GM04503 (cell line): ENCODE data around the gene FBXL13.

ENCODE experiments used
- DNase-seq: peaks from one replicate; pipeline ENCODE4 v3.0.0-alpha.2; 2012; ENCODE audit warnings: low read depth

Gene FBXL13

DNA sequence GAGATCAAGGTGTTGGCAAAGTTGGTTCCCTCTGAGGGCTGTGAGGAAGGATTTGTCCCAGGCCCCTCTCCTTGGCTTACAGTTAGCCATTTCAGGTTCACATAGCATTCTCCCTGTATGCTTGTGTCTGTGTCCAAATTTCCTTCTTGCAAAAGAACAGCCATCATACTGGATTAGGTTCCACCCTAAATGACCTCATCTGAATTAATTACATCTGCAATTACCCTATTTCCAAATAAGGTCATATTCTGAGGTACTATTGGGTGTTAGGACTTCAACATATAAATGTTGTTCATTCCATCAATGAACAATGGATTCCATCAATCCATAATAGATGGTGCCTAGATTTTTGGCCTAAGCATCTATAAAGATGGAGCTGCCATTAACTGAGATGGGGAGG lies 178.0 kb downstream of the FBXL13 start:
- no peak for DNase-seq

DNA sequence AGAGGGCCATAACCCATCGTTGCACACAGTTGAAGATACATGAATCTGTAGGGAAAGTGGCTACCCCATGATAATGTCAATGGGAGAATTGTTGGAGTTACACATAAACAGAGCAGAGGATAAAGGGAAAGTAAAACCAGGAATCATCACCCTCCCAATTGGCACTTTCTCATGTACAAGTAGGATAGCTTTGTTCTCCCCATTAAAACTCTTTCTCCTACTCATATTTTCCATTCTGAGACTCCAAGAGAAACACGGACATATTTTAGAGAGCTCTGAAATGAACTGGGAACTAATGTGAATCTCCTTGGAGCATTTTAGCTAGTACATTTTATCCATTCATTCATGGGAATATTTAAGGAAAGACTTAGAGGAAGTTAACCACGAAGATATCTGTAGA lies 179.0 kb downstream of the FBXL13 start:
- DNase-seq, result no peak

DNA sequence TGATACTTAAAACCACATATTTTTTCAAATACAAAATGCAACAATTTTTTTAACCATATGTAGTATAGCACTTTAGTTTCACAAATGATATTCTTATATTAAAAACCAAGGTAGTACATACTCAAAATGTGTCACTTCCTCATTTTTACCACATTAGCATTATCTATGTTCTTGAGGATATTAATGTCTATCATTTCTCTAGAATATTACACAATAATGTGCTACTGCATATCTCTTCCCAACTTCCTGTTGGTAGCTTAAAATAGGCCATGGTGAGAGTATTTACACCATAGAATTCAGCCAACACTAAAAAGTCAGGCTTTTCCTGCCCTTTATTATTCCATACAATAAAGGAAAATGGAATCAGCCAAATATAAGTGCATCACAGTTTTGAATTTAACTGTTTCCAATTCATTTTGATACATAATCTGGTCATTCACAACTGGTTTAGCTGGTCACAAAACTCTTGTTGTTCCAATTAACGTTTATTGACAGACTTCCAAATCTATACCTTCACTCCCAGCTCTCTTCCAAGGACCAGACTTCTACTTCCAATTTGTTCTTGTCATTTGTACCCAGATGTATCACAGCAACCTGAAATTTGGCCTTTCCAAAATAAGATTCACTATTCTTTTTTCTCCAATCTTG lies 181.8 kb downstream of the FBXL13 start:
- no peak for DNase-seq

DNA sequence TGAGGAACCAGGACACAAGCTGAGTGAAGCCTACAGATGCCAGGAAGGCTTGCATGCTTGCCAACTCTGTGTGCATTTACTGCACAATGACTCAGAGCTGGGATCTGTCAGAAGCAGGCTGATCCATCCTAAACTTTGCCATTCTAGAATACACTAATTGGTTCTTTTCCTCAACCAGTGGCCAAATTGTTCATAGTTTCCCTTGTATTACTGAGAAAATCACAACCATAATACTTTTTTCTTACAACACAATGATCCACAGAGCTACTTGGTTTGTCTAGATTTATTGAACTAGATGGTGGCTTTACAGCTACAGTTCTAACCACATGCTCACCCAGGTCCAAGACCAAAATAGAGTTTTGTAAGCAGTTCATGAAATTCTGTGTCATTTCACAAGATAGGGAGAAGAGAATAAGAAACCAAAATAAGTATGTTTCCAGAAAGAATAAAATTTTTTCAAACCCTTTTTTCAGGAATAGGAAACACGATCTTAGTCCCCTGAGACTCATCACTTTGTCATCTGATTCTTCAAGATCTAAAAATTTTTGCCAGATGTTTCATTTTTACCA lies 182.8 kb downstream of the FBXL13 start:
- peak; percentile 86 for DNase-seq

DNA sequence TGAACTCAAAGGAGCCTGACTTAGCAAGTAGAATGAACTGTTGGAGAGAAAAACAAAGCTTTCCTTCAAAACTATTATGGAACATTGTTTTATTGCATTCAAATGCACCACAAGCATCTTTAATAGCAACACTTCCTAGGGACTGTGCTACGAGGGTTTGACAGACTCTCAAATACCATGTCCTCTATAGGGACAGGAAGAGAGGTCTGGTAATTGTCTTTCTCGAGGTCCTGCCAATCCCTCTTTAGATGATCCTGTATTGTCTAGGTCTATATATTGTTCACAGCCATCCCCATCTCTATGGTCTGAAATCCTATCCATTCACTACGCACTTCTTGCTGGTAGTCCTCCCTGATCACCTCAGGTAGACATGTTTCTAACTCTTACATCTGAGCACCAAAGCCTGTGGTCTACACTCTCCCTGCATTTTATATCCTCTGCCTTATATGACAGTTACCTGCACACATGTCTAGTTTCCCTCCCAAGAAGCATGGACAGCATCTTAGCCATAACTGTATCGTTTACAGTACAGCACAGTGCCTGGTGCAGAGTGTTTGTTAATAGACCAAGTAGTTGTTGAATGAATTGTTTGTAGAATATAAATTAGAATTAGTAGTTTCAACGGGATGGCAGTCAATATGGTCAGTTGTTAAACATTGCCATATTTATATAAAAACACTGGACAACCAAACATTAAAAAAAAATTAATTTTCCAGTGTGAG lies 183.5 kb downstream of the FBXL13 start:
- DNase-seq, result no peak

DNA sequence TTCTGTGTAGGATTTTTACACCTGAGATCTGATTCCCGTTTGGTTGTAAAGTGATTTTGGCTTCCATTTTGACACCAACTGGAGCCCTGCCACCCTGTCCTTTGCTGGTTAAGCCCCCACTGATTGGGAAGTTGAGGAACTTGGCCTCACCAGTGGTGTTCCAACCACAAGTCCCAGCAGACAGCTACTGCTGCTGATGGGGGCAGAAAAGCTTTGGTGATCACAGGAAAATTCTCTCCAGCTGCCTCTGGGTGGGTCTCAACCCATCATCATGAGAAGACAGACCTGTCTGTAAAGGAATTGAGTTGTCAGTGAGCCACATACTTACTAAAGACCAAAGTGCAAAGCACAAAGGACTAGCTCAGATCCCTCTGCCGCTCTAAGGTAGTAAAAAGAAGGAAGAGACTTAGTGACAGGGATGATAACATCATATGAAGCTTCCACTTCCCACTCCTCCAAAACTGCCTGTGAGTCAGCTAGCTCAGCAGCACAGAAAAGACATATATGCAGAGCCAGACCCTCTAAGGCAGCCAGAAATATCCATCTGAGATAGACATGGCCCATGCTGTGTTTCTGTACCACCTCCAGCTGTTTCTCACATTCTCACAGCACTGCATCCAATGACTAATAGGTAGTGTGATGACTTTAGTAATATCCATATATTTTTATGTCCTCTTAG lies 184.2 kb downstream of the FBXL13 start:
- DNase-seq, result no peak

DNA sequence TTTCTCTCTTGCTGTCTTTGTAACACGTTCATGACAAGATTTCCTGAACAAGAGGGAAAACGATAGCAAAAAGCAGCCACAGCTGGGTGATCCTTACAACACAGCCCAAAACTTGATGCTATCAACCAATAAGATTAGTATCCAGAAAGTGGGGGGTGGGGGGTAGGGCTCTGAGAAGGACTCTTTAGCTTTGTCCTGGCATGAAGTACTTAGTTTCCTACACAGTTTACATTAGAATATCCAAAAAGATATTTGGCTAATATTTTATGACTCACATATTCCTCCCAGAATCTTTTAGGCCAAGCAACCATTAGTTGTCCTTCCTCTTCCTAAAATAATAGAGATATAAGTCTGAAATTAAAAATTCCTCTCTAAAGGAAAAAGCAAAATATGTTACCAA lies 184.7 kb downstream of the FBXL13 start:
- DNase-seq, result no peak

DNA sequence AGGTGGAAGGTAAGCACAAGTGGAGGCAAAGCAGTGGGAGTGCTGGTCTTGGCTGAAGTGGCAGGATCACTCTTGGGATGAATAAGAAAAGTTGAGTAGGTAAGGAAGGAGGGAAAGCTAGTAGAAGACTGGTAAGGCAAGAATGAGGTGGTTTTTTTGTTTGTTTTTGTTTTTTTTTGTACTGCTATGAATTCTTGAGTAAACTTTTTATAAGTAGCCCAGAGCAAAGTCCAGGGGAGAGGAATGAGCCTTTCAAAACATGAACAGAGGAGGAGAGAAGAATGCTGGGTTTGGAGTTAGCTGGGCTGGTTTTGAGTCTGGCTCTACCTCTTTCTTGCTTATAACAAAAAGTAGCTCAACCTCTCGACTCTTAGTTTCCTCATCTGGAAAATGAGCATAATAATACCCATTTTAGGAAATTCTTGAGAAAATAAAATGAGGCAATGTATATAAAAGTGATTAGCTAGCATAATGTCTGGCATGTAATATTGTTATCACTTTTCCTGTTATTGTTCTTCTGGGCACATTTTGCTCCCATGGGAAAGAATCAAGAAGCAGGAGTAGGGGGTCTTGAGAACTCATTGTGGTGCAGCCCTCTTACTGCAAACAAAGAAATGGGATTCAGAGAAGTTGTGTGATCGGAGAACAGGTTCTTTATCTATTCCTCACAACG lies 185.9 kb downstream of the FBXL13 start:
- no peak for DNase-seq

DNA sequence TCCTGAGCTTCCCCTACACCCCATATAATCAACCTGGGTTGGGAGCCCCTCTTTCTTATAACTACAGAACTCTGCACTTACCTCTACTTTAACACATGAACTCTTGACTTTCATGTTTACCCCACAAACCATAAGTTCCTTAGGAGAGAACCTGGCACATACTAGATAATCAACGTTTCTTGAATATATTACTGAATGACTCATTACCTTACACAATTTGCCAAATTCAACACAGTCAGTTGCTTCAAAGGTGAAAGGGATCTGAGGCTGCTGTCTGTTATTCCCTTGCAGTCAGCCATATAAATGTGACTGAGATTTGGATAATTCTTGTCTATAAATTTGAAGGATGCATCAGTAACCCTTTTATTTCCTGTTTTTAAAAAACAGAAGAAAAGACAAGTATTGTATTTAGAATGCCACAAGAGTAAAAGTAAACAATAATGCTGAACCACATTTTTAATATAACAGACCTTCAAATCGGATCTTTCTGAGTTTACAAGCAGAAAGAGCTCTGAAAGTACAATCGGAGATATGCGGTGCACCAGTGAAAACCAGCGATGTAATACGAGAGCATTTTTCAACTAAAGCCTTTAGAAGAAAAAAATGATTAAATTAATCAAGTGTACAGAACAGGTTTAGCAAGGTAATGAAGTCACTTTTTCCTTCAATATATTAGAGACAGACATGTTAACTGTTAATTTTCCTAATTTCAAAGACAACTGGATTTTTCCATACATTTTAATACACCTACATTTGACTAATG lies 191.3 kb downstream of the FBXL13 start:
- no peak for DNase-seq

DNA sequence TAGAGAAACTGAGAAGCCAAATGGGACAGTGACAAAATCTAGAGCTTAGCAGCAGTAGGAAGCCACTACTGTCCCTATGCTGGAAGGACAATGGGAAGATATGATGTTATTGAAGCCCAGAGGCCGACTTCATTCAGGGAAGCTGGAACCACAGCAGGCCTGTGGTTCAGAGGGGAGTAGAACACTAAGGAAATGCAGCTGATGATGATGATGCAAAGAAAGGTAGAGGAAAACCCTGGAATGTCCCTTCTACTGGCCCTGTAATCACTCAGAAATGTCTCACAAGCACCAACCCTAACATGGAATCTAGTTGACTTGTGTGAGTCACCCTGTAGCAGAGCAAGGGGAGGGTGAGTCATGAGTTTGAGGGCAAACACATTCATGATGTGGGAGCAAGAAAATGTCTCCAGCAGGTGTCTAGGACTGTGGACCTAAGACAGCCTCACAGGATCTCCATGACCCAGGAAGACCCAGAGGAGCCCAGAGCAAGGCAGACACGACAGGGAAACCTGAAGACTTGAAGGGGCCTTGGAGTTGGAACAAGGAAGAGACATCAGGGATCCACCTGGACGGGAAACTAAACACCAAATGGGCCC lies 198.8 kb downstream of the FBXL13 start:
- peak; percentile 97 for DNase-seq

GRCh38 chr7:102874966-102875365 lies 199.6 kb downstream of the FBXL13 start:
- DNase-seq, result no peak

- peak; percentile 62 for DNase-seq
These were observed 200.3 kb downstream of the FBXL13 start for GRCh38 chr7:102874166-102874829.

- no peak for DNase-seq
These were observed 201.0 kb downstream of the FBXL13 start for GRCh38 chr7:102873470-102874165.

GRCh38 chr7:102872460-102872859 lies 202.1 kb downstream of the FBXL13 start:
- peak; percentile 77 for DNase-seq

DNA sequence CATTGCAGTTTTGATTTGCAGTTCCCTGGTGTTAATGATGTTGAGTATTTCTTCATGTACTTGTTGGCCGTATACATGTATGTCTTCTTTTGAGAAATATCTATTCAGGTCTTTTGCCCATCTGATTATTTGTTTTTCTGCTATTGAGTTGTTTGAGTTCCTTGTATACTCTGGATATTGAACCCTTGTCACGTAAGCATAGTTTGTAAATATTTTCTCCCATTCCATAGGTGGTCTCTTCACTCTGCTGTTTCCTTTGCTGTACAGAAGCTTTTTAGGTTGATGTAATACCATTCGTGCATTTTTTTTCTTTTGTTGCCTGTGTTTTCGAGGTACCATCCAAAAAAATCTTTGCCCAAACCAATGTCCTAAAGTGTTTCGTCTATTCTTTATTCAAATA lies 205.4 kb downstream of the FBXL13 start:
- DNase-seq, result no peak

GRCh38 chr7:102866535-102867215 lies 207.9 kb downstream of the FBXL13 start:
- no peak for DNase-seq

GRCh38 chr7:102864958-102865357 lies 209.6 kb downstream of the FBXL13 start:
- DNase-seq, result no peak

DNA sequence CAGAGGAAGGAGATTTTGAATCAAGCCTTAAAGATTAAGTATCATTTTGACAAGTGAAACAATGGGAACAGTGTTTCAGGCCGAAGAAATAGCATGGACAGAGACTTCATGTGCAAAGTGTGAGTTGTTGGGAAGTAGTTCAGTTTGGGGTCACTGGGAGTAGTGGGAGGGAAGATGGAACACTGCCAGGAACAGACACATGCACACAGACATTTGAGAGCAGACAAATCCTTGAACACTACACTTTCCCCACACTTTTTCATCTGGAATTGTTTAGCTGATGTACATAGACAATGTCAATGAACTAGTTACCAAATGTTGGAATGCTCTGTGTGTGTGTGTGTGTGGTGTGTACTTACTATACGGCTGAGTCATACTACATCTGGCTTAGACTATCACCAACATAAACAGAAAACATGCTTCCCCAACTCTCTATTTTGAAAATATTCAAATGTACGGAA lies 214.2 kb downstream of the FBXL13 start:
- peak; percentile 61 for DNase-seq

GRCh38 chr7:102859799-102860125 lies 214.8 kb downstream of the FBXL13 start:
- DNase-seq, result no peak
